HCT116 (cell line): ENCODE data around the gene LYRM7. TPM values are rescaled to one million over a fixed set of nuclear protein-coding genes. Genes with fewer than 3 reads are reported as not detected.

Experiments used
- ATAC-seq: fragments of 200-7000 bp; cut with Tn5 transposase; 2 replicates; pipeline ENCODE4 v1.9.1; 2020; ENCODE audit warnings: mild to moderate bottlenecking, moderate library complexity
- BruUV-seq: library from RNA; stranded (reverse); fragments of 400-500 nt; replicated peaks from 2 replicates; lab custom pipeline; 2021; lab: Mats Ljungman, UMichigan
- CTCF ChIA-PET: fragments of 300-600 bp; sonication (Branson Sonifier 250); formaldehyde crosslinking; loops from one replicate; lab custom pipeline; 2021; ENCODE audit warnings: antibody characterized with exemption; lab: Charles Lee
- POLR2A ChIA-PET: fragments of 300-600, 350-600 bp; sonication (Branson Sonifier 250); formaldehyde crosslinking; loops from one replicate; lab custom pipeline; 2021; ENCODE audit warnings: antibody characterized with exemption; lab: Charles Lee
- RAD21 ChIA-PET, 2 experiments: fragments of 300-600 bp; sonication (Branson Sonifier 250); formaldehyde crosslinking; loops; one replicate each; lab custom pipeline; 2023; ENCODE audit warnings: low total read pairs in 2 of 2; ENCODE audit not compliant: uncharacterized antibody in 2 of 2, unreplicated experiment in 2 of 2, low non-redundant PET in 1 of 2; lab: Charles Lee
- DNase-seq: peaks from one replicate; pipeline ENCODE4 v3.0.0-alpha.2; 2010; ENCODE audit warnings: low read depth, low spot score
- H2AFZ ChIP-seq: fragments of 200-600 bp; shearing (Covaris generic), sonication (generic); 2 replicates; pipeline ENCODE4 v1.6.1; 2017; ENCODE audit warnings: low read depth, mixed run types, mixed read lengths, antibody characterized with exemption, low read length; ENCODE audit not compliant: poor library complexity, severe bottlenecking
- H3K27ac ChIP-seq: 2 replicates; pipeline ENCODE4 v1.5.1; 2012; ENCODE audit warnings: low read depth, low read length
- H3K27me3 ChIP-seq: fragments of 200-600 bp; sonication (generic); 2 replicates; pipeline ENCODE4 v1.6.1; 2016; ENCODE audit warnings: mixed run types, low read length, mixed read lengths; ENCODE audit not compliant: insufficient read depth
- H3K36me3 ChIP-seq, 2 experiments: fragments of 200-500 bp in 1 of 2; fragments of 200-600 bp in 1 of 2; sonication (Bioruptor generic) in 1 of 2; sonication (generic) in 1 of 2; 2 replicates each; pipeline versions ENCODE4 v1.5.1 to v1.6.1; 2014 to 2016; ENCODE audit warnings: low read length in 2 of 2, inconsistent platforms in 1 of 2, mixed read lengths in 1 of 2, mixed run types in 1 of 2; ENCODE audit not compliant: insufficient read depth in 2 of 2, control insufficient read depth in 1 of 2
- H3K4me1 ChIP-seq, 2 experiments: fragments of 200-600 bp in 1 of 2; sonication (generic) in 1 of 2; 2 replicates each; pipeline versions ENCODE4 v1.5.1 to v1.6.1; 2012 to 2017; ENCODE audit warnings: low read length in 2 of 2, inconsistent platforms in 1 of 2, mild to moderate bottlenecking in 1 of 2, mixed read lengths in 1 of 2, mixed run types in 1 of 2, moderate library complexity in 1 of 2; ENCODE audit not compliant: insufficient read depth in 2 of 2, control insufficient read depth in 1 of 2
- H3K4me2 ChIP-seq: fragments of 200-600 bp; sonication (generic); 2 replicates; pipeline ENCODE4 v1.6.1; 2017; ENCODE audit warnings: mixed run types, low read length, mixed read lengths
- H3K4me3 ChIP-seq, 2 experiments: fragments of 200-600 bp in 1 of 2; sonication (generic) in 1 of 2; replicated peaks in 1 of 2; 2 replicates each; pipeline ENCODE4 v1.5.1; 2011 to 2016; ENCODE audit warnings: low read length in 2 of 2, control low read depth in 1 of 2, low read depth in 1 of 2, mild to moderate bottlenecking in 1 of 2, mixed read lengths in 1 of 2, mixed run types in 1 of 2
- H3K79me2 ChIP-seq: fragments of 200-600 bp; sonication (generic); 2 replicates; pipeline ENCODE4 v1.6.1; 2017; ENCODE audit warnings: mild to moderate bottlenecking, mixed run types, low read length, moderate library complexity, mixed read lengths; ENCODE audit not compliant: insufficient read depth
- H3K9ac ChIP-seq: fragments of 200-600 bp; sonication (generic); 2 replicates; pipeline ENCODE4 v1.6.1; 2016; ENCODE audit warnings: low read length, mixed read lengths
- H3K9me2 ChIP-seq: fragments of 200-600 bp; sonication (generic), shearing (Covaris generic); 2 replicates; pipeline ENCODE4 v1.6.1; 2017; ENCODE audit warnings: mixed run types, mild to moderate bottlenecking, moderate library complexity; ENCODE audit not compliant: insufficient read depth
- H3K9me3 ChIP-seq, 2 experiments: fragments of 200-500 bp in 1 of 2; fragments of 200-600 bp in 1 of 2; sonication (Bioruptor generic) in 1 of 2; sonication (generic) in 1 of 2; 2 replicates each; pipeline ENCODE4 v1.6.1; 2014 to 2017; ENCODE audit warnings: low read length in 2 of 2, mixed read lengths in 2 of 2, inconsistent platforms in 1 of 2, low read depth in 1 of 2, mild to moderate bottlenecking in 1 of 2, mixed run types in 1 of 2, moderate library complexity in 1 of 2; ENCODE audit not compliant: control insufficient read depth in 1 of 2, insufficient read depth in 1 of 2
- H4K20me1 ChIP-seq: fragments of 200-600 bp; sonication (generic), shearing (Covaris generic); 2 replicates; pipeline ENCODE4 v1.6.1; 2017; ENCODE audit warnings: mixed run types, mild to moderate bottlenecking, moderate library complexity; ENCODE audit not compliant: insufficient read depth
- ATF3 ChIP-seq: IDR thresholded peaks from 2 replicates; pipeline ENCODE4 v1.6.1; 2012
- CEBPB ChIP-seq: IDR thresholded peaks from 2 replicates; pipeline ENCODE4 v1.6.1; 2012; ENCODE audit warnings: low read depth
- ELF1 ChIP-seq: IDR thresholded peaks from 2 replicates; pipeline ENCODE4 v1.6.1; 2012; ENCODE audit warnings: low read depth, borderline replicate concordance
- EZH2phosphoT487 ChIP-seq: fragments of 200-600 bp; IDR thresholded peaks from 2 replicates; pipeline ENCODE4 v1.6.1; 2018; ENCODE audit warnings: antibody characterized with exemption, borderline replicate concordance
- POLR2A ChIP-seq: IDR thresholded peaks from 2 replicates; pipeline ENCODE4 v1.7.0; 2011; ENCODE audit warnings: borderline replicate concordance; ENCODE audit not compliant: insufficient read depth, insufficient read length; ENCODE audit errors: extremely low read depth
- RAD21 ChIP-seq: IDR thresholded peaks from 2 replicates; pipeline ENCODE4 v1.6.1; 2012; ENCODE audit warnings: low read depth, mild to moderate bottlenecking
- REST ChIP-seq: IDR thresholded peaks from 2 replicates; pipeline ENCODE4 v1.6.1; 2012; ENCODE audit warnings: low read depth
- SRF ChIP-seq: IDR thresholded peaks from 2 replicates; pipeline ENCODE4 v1.6.1; 2012; ENCODE audit warnings: low read depth
- YY1 ChIP-seq: IDR thresholded peaks from 2 replicates; pipeline ENCODE4 v1.6.1; 2011; ENCODE audit warnings: low read length, low read depth, moderate library complexity, mild to moderate bottlenecking; ENCODE audit not compliant: insufficient replicate concordance; ENCODE audit errors: extremely low read depth
- intact Hi-C: fragments of 100-400 bp; cut with micrococcal nuclease; formaldehyde crosslinking; loops from 2 replicates; pipeline ENCODE4 v1.10.0; 2022
- total RNA-seq: library from RNA; stranded (reverse); gene quantifications from one replicate; pipeline ENCODE4 v1.2.1, GENCODE V29; 2021; ENCODE audit not compliant: unreplicated experiment

LYRM7 gene
- total RNA-seq, 1 experiment from 2014 or later: 14.4 TPM

GRCh38 chr5:131221008-131221703, 50.4 kb downstream of the LYRM7 start:
- DNase-seq (no peak), ATAC-seq (no peak)
- Histone ChIP-seq H3K9me2 (no peaks in the 10 kb centered on the region), H3K36me3 (no peaks in the 10 kb centered on the region), H3K4me3 (no peak overlapping the region), H3K79me2 (no peaks in the 10 kb centered on the region), H3K27ac (no peak overlapping the region), H3K4me1 (no peaks in the 10 kb centered on the region), H3K4me2 (no peak overlapping the region), H2AFZ (no peak overlapping the region), H3K27me3 (no peaks in the 10 kb centered on the region), H3K9me3 (no peaks in the 10 kb centered on the region), H3K9ac (no peak overlapping the region), H4K20me1 (no peaks in the 10 kb centered on the region)
- no TSS peak for BruUV-seq
- ChIA-PET POLR2A (no interaction called here), CTCF (interaction anchor here (0.6 kb wide), 1 partner anchor 10 kb away, joined by 3 read pairs; no protein-coding TSS in a partner anchor), RAD21 (no interaction called here)
- TF ChIP-seq YY1 (no peak), ATF3 (no peak), SRF (no peak), ELF1 (no peak), REST (no peak), EZH2phosphoT487 (no peak), RAD21 (no peak), CEBPB (no peak), POLR2A (no peak)
- intact Hi-C loops: no loop called here
